Measurements from ENCODE around the gene VPS11.
A peak's percentile ranks its signal among the peaks of the same experiment; 100 is the strongest.

GRCh38 chr11:119100246-119100970 is 32.8 kb downstream of the VPS11 start:
- TF ChIP-seq CTCF (conservative IDR thresholded peaks at IDR 0.05; ENCODE audit: low read depth, low read length) (peak; percentile 92), EZH2phosphoT487 (IDR thresholded peaks at IDR 0.05; ENCODE audit: borderline replicate concordance, low read length) (no peak)

Data from PC-3 (cell line).